GM04504 (cell line): ENCODE data around the gene SFTPD.
A peak's percentile ranks its signal among the peaks of the same experiment; 100 is the strongest.

Experiments
- DNase-seq: peaks from one replicate; pipeline ENCODE4 v3.0.0-alpha.2; 2012; ENCODE audit warnings: low read depth

The SFTPD gene

DNA sequence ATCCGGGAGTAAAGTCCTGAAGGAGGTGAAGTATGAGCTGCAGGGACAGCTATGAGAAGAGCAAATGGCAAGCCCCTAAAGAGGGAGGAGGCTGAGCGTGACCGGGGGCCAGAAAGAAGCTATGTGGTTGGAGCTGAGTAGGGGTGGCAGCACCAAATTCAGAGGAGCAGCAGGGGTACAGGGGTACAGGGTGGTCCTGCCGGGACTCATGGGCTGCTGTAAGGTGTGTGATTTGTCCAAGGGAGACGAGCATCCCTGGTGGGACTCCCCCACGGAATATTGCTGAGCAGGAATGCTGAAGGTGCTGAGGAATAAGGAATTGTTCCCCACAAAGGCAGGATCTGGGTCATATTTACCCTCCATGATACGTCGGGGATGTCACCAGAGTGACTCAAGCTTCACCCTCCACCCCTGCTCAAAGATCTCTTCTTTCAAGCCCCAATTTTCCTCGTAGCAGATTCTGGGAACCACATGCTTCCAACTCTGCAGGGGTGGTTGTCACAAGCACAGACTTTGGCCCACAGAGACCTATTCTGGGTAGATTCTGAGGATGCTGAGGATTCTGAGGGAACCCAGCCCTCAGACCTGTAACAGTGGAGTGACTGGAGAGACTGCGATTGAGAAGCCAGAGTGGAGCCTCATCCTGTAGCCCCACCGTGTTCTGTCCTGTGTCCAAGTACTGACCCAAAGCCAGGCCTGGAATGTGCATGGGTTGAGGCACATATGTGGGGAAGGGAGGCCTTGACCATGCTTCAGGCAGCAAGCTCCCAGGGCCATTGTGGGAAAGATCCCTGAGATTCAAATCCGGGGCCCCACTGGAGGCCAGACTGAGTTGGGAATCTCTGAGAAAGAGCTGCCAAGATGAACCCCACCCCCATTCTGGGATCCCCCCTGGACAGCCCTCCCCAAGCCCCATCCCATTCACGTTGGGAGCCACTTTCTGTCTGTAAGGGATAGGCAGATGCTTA, 4.2 kb downstream of the SFTPD start:
- DNase-seq = no peak

DNA sequence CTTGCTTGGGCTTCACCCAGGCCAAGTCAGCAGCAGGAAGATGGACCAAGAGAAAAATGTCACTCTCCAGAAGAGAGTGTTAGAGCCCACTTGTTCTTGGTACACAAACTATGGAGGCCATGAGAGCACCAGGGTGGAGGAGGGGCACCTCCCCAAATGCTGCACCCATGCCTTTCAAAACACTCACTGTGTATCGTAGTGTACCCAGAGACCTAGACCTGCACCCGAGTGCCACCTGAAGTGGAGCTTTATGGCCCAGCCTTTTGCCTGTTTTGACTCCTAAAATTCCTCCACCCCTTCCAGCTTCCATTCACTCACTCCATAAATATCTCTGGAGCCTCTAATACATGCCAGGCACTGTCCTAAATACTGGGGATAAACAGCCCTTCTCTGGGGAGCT, 5.0 kb downstream of the SFTPD start:
- no peak for DNase-seq

DNA sequence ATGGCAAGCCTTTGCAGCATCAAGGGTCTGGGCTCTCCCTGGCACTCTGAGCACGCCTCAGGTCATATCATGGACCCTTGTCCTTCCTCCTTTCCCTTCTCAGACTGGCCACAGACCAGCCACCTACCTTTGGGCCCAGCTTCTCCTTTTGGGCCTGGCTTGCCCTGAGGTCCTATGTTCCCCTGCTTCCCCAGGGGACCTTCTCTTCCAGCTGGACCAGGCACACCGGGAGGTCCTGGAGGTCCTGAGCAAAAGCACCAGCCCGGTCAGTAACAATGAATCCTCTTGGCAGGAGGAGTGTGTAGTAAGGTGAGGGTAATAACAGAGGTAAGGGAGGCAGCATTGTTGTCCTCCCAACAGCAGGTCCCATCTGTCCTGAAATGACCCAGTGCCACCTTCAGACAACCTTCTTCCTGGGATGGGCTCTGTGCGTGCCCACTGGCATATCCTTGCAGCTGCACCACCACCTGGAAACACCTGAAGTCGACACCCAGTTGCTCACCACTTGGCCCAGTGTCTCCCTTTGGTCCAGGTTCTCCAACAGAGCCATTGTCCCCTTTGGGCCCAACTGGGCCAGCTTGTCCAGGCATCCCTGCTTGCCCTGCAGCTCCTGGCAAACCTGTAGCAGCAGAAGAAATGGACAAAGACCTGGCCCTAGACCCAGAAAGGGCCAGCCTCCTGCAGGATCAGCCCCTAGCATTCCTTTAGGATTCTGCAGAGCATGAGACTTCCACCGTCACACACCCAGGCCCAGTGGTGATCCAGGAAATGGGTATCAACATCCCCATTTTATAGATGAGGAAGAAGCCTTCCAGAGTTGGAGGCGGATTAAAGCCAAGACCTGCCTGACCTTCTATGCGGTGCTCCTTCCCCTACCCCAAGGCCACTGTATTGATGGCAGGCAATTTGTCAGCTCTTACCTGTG, 6.4 kb downstream of the SFTPD start:
- no peak for DNase-seq

DNA sequence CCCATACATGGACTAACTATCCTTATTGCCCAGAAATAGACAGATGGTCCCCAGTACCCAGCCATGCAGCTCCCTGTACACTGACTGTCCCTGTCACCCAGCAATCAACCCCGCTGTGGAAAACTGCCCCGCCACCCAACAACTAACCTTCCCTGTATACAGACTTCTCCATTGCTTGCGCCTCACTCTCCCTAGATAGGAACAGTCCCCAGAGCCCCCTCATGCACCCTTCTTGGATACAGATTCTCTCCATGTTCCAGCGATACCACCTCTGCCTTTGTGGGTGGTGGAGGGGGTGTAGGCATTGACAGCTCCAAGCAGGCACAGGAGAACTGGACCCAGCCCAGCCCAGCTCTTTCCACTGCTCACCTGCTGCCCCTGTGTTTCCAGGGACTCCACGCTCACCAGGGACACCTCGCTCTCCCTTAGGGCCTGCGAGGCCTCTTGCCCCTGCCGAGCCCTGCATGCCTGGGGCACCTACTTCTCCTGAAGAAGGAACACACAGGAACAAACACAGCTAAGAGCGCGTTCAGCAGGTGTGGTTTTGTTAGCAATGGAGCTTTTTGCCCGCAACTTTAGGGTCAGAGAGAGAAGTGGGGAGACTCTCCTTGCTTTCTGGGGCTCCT, 7.2 kb downstream of the SFTPD start:
- DNase-seq = no peak

DNA sequence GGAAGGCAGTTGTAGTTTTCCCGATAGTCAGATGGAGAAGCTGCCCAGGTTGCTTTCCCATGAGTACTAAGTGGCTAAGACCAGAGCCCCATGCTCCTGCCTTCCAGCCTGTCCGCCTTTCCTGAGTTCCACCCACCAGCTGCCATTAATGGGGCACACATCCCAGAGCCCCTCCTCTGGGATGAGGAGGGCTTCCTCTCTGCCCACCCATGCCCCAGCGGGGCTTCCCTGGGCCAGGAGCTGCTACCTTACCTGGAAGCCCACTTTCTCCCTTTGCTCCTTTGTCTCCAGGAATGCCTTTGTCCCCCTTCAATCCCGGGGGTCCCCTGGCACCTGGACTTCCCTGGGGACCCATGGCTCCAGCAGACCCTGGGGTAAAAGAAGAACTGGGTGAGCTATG, 7.8 kb downstream of the SFTPD start:
- no peak for DNase-seq

DNA sequence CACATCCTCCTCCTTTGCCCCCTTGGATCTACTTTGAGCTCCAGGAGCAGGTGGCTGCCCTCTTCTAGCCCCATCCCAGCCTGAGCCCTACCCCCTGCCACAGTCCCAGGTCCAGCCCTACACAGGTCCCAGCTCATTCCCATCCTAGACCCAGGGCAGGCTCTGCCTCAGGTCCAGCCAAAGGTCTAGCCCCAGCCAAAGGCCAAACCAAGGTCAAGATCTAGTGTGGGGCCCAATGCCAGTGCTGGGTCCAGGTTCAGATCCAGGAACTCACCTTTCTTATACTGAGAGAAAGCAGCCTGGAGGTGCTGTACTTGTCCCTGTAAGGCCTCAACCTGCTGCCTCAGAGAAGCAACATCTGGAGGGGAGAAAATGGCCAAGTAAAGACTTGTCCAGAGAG, 8.5 kb downstream of the SFTPD start:
- DNase-seq = no peak

DNA sequence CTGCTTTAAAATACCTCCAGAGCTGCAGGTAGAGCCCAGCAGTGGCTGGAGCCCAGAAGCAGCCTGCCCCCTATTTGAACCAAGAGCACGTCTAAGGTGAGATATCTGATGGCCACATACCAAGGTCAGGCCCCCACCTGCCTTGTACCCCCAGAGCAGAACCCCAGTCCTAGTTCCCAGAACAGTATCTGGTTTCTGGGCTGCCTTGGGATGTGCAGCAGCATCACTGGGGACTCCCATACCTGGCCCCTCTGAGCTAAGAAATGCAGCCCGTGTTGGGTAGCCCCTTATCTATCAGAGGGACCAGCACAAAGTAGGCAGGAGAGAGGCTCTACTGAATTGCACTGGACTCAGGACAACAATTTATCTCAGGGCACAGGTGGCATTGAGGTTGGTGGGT, 8.9 kb downstream of the SFTPD start:
- no peak for DNase-seq

DNA sequence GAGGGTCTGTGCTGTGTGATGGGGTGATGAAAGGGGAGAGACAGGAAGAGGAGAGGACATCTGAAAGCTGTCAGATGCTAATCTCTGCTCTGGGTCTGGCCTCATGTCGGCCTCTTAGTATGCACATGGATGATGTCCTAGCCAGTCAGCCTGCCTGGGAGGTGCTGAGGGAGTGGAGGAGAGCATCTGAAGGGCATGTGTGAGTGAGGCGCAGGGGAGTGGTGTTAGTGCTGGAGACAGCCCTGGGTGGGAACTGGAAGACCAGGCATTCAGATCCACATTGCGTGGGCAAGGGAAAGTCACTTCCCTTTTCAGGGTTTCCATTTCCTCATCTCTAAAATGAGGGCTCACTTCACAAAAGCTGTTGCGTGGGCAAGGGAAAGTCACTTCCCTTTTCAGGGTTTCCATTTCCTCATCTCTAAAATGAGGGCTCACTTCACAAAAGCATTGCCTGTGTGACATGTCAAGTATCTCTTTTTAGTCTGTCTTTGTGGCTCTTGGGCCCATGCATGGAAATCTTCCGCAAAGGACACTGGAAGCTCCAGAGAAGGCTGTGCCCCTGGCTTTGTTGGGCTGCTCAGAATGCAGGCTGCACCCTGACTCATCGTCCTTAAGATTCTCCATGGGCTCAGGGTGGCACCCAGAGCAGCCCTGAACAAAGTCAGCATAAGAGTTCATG, 10.0 kb downstream of the SFTPD start:
- DNase-seq = no peak

DNA sequence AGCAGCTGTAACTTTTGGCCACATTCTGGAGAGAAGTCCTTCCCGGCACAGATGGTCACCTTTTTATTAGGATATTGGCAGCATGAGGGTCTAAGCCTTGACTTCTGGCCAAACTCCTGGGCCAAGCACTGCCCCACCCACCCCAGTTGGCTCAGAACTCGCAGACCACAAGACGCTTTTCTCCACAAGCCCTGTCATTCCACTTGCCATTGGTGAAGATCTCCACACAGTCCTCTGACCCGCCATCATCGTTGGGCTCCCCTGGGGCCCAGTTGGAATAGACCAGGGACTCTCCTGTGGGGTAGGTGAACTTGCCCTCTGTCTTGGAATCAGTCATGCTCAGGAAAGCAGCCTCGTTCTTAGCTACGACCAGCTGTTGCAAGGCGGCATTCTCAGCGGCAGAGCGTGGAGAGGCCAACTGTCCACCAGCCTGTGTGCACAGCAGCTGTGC, 11.2 kb downstream of the SFTPD start:
- no peak for DNase-seq

DNA sequence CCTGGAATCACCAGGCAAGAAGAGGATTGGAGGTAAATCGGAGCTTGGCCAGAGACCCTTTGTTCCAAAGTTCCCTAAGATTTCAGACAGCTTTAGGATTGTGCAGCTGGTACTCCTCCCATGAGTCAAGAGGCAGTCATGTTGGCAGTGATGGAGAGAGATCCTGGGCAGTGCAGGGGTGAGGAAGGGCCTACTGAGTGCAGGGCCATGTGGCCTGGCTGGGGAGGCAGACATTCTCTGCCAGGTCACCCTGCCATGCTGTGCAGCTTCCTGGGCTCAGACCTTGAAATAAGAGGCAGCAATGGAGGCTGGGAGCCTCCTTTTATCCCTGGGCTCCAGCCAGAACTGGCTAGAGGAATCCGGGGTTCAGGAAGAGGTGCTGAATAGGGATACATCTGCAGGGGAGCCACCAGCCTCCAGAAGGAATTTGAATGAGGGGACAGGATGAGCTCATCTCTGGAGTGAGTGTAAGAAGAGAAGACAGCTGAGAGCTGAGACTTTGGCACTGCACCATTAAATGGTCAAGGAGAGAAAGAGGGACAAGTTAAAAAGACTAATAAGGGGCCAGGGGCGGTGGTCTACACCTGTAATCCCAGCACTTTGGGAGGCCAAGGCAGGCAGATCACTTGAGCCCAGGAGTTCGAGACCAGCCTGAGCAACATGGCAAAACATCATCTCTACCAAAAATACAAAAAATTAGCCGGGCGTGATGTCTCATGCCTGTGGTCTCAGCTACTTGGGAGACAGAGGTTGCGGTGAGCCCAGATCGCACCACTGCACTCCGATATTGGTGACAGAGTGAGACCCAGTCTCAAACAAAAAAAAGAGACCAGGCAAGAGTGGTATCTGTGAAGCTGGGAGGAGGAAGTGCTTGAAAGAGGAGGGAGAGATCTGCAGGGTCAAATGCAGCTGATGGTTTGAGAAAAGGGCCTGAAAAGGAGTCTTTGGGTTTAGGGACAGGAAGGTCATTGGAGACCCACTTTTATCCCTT, 12.0 kb downstream of the SFTPD start:
- no peak for DNase-seq

DNA sequence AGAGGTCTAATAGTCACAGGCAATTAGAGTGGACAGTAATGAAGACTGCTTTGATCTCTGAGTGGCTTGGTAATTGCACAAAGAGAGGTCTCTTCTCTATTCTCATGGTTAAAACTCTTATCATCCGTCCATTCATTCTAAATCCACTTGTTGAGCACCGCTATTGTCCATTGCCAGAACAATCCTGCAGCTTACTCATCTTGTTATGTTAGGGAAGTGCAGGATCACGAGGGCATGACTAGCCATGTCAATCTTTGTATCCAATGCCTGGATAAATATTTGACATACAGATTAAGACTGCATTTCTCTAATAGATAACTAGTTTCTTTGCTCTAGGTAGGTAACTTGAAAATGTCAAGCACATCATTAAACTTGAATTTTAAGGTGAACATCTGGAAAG, 14.9 kb downstream of the SFTPD start:
- DNase-seq = no peak

DNA sequence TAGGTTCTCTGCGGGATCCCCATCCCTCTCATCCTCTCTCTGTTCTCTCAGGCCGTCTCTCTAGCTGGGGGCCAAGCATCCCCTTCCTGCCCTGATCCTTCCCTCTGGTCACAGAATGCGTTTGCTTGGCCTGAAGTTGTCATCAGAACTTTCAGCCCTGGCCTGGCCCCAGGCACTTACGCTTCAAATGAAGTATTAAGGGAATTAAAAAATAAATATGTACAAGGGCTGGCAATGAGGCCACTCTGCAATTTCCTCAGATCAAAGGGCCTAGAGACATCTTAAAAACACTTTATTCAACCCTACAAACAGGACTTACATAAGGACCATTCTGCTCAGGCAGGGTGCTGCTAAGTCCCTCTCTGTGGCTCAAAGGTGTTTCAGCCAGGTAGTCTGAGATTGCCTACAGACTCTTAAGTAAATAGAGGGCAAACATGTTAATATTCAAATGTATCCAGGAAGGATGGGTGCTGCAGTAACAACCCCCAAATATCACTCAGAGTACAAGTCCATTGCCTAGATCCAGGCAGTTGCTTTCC, 16.0 kb downstream of the SFTPD start:
- no peak for DNase-seq

DNA sequence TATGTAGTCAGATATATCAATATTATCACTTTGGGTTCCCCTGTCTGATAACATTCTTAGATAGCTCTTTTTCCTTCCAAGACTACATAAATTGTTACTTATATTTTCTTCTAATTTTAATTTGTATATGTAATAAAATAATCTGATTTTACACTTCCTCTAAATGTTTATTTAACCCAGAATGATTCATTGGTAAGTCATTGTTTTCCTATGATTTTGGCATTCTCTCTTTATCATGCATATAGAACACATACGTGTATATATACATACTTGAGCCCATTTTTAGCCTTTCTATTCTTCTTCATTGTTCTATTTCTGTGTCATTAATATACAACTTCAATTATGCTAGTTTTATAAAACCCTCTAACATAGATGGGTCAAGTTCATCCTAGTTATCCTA, 16.6 kb downstream of the SFTPD start:
- DNase-seq = no peak

DNA sequence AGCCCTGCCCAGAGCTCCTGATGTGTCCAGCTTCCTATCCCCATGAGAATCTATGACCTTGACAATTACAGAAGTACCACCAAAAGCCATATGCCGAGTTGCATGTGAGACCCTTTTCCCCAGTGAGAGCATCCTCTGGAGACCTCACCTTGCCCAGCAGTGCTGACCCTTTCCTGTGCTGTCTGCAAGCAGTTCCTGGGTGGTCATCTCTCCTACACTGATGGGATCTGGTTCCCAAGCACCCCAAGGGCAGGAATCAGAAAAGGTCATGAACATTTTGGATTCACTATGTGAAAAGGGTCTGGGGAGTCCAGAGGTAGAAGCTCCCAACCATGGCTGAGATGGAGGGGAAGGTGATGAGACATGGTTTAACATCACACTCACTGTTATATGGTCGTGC, 18.2 kb downstream of the SFTPD start:
- DNase-seq = no peak

DNA sequence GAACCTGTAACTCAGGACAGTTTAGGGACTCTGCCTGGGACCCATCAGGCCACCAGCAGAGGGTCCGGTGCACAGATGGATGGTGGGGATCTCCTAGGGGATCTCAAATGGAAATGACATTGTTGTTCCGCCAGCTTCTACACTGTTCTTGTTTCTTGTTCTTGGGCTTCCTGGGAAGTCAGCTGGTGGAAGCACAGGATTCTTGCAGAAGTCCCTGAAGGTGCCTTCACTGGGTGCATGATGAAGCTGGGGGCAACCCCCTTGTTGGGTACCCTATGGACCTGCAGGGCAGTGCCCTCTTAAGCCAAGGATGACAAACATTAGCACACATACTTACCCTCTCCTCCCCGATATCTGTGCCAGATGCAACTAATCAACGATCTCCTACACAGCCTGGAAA, 18.6 kb downstream of the SFTPD start:
- DNase-seq = no peak

DNA sequence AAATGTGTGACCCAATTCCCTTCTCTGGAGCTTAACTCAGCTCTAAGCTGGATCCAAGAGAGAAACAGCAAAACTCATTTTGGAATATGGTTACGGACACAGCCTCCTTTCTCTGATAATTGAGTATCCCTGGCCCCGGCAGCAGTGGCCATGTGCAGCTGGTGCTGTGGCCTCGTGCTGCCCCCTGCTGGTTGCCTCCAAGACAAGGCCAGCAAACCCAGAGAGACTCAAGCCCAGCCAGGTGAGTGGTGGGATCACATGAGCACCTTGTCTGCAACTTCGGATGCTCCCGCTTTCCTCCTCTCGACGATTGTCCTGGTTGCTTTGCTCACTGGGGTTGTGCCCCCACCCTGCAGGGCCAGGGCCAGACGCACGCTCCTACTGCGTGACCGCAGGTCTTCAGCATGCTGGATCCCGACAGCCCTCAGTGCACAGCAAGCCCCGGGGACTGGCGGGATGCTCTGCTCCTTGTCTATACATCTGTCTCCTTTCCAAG, 19.4 kb downstream of the SFTPD start:
- peak; percentile 35 for DNase-seq

DNA sequence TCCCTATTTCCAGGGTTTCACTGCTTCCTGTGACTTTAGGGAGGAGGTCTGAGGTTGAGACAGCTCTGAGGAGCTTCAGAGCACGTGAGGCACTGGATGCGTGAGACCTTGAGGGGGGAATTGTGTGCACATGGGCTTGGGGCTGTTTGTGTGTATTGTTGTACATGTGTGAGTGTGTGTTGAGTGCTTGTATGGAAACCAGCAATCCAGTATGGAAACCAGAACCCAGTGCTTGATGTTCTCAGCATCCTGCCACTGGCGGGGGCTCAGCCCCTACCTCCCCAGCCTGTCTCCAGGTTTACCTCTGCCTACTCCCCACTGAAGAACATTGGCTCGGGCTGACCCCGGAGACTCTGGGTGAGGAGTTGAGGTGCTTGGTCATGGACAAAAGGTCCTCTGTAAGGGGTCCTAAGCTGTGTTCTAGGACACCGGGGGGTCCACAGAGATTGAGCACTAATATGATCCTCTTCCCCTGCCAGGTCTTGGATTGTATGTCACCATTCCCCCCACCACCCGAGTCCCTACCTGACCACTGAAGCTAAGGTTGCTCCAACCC, 20.8 kb downstream of the SFTPD start:
- no peak for DNase-seq

DNA sequence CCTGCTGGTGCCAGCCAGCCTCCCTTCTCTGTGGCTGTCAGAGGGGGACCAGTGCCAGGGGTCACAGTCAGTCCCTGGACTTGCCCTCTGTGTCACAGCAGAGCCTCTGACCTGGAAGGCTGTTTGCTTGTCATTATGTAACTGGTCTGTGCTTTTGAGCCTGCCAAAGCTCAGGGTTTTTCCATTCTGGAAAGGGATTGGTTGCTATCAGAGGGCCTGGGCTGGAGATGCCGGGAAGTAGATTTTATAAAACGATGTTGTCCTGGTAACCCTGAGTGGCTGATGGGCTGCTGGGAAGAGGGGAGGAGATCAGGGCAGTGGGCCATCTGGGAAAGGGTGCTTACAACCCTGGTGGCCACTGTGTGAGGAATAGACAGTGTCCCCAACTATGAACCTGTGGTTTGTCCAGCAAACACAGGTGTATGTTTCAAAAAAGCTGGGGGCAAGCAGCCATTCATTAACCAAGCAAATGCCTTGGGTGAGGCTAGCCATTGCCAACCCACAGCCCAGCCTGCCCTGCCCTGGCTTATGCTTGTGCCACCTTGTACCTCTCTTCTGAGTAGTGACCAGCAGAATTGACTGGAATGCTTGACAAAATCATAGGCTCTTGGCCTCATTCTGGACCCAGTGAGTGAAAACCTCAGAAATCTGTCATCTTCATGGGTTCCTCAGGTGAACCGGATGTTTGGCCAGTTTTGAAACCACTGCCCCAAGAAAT, 21.6 kb downstream of the SFTPD start:
- DNase-seq = no peak

DNA sequence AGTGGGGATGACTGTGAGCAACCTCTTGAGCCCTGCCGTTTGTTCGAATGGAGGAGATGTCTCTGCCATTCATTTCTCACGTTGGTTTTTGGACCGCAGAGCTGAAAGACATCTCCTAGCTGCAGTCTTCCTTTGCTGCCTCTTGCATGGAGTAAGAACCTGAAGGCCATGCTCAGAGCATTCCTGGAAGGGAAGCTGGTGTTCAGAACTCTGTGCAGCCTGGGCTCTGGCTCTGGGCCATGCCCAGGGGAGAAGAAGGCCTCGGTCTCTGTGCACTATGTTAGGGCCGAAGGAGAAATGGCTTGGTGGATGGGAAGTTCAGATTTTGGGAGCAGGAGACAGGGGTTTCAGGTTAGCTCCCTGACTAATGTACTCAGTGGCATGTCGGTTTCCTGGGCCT, 22.9 kb downstream of the SFTPD start:
- DNase-seq = no peak
